Immature natural killer cell (primary cell): ENCODE data around the gene OR51B2. TPM values are rescaled to one million over a fixed set of nuclear protein-coding genes. Genes with fewer than 3 reads are reported as not detected.

Experiments used
- DNase-seq, 3 donors: peaks; one replicate each; pipeline ENCODE4 v3.0.0; 2022; ENCODE audit warnings: mixed read lengths in 1 of 3
- H3K27ac Mint-ChIP-seq, 6 donors: one replicate each; pipeline ENCODE4 v1.8.0; 2020; ENCODE audit warnings: mixed read lengths in 6 of 6, mild to moderate bottlenecking in 5 of 6, inconsistent platforms in 4 of 6, moderate library complexity in 3 of 6
- H3K27me3 Mint-ChIP-seq, 3 donors: one replicate each; pipeline ENCODE4 v1.8.0; 2020 to 2021; ENCODE audit warnings: low read depth in 3 of 3, mild to moderate bottlenecking in 3 of 3, mixed read lengths in 3 of 3, moderate library complexity in 3 of 3, inconsistent platforms in 1 of 3
- H3K36me3 Mint-ChIP-seq, 3 donors: one replicate each; pipeline ENCODE4 v1.8.0; 2020; ENCODE audit warnings: mixed read lengths in 3 of 3, inconsistent platforms in 2 of 3, mild to moderate bottlenecking in 2 of 3
- H3K4me1 Mint-ChIP-seq, 2 donors: one replicate each; pipeline ENCODE4 v1.8.0; 2020; ENCODE audit warnings: inconsistent platforms in 2 of 2, mild to moderate bottlenecking in 2 of 2, mixed read lengths in 2 of 2, moderate library complexity in 1 of 2
- H3K4me3 Mint-ChIP-seq, 5 donors: one replicate each; pipeline ENCODE4 v1.8.0; 2020; ENCODE audit warnings: mild to moderate bottlenecking in 5 of 5, mixed read lengths in 5 of 5, inconsistent platforms in 3 of 5, moderate library complexity in 3 of 5
- H3K9me3 Mint-ChIP-seq, 6 donors: one replicate each; pipeline ENCODE4 v1.8.0; 2020; ENCODE audit warnings: mild to moderate bottlenecking in 6 of 6, mixed read lengths in 6 of 6, inconsistent platforms in 4 of 6, moderate library complexity in 3 of 6
- polyA plus RNA-seq, 3 donors: library from polyadenylated mRNA; unstranded; fragments of 300-500 nt; fragmentation: Illumina TruSeq; gene quantifications; one replicate each; pipeline ENCODE4 v1.2.3, GENCODE V29; 2021

OR51B2 gene
- polyA plus RNA-seq, 3 donors from 2014 or later: not detected

GRCh38 chr11:5283882-5284281, 40.2 kb downstream of the OR51B2 start:
- Mint-ChIP-seq H3K9me3 (peaks cover 0 to 2% (median 0%) of the 10 kb centered on the region in 6 donors), H3K27ac (no peak overlapping the region), H3K4me1 (no peaks in the 10 kb centered on the region), H3K27me3 (peaks cover 1 to 4% (median 2%) of the 10 kb centered on the region in 3 donors), H3K4me3 (no peak overlapping the region), H3K36me3 (no peaks in the 10 kb centered on the region)
- no peak for DNase-seq

GRCh38 chr11:5283086-5283485, 41.0 kb downstream of the OR51B2 start:
- H3K4me3 Mint-ChIP-seq: no peak overlapping the region

GRCh38 chr11:5282628-5283027, 41.5 kb downstream of the OR51B2 start:
- H3K36me3 Mint-ChIP-seq: no peaks in the 10 kb centered on the region
- peaks cover 0 to 4% (median 0%) of the 10 kb centered on the region in 6 donors for H3K9me3 Mint-ChIP-seq
- H3K27me3 Mint-ChIP-seq: peaks cover 1 to 4% (median 2%) of the 10 kb centered on the region in 3 donors
- no peaks in the 10 kb centered on the region for H3K4me1 Mint-ChIP-seq
- DNase-seq: no peak
- no peak overlapping the region for H3K27ac Mint-ChIP-seq
- no peak overlapping the region for H3K4me3 Mint-ChIP-seq

More at GRCh38 chr11:5283086-5283485, 41.0 kb downstream of the OR51B2 start:
- H3K9me3 Mint-ChIP-seq: peaks cover 0 to 2% (median 0%) of the 10 kb centered on the region in 6 donors
- no peaks in the 10 kb centered on the region for H3K36me3 Mint-ChIP-seq
- no peaks in the 10 kb centered on the region for H3K4me1 Mint-ChIP-seq
- peaks cover 1 to 4% (median 2%) of the 10 kb centered on the region in 3 donors for H3K27me3 Mint-ChIP-seq
- no peak overlapping the region for H3K27ac Mint-ChIP-seq
- no peak for DNase-seq

GRCh38 chr11:5281596-5281995, 42.5 kb downstream of the OR51B2 start:
- no peak for DNase-seq
- Mint-ChIP-seq H3K27ac (no peak overlapping the region), H3K4me3 (no peak overlapping the region), H3K36me3 (no peaks in the 10 kb centered on the region), H3K27me3 (peaks cover 0 to 4% (median 2%) of the 10 kb centered on the region in 3 donors), H3K9me3 (peaks cover 0 to 5% (median 0%) of the 10 kb centered on the region in 6 donors), H3K4me1 (no peaks in the 10 kb centered on the region)

GRCh38 chr11:5280582-5281102, 43.5 kb downstream of the OR51B2 start:
- H3K27ac Mint-ChIP-seq: no peak overlapping the region
- no peak overlapping the region for H3K4me3 Mint-ChIP-seq
- no peaks in the 10 kb centered on the region for H3K36me3 Mint-ChIP-seq
- peaks cover 0 to 4% (median 2%) of the 10 kb centered on the region in 3 donors for H3K27me3 Mint-ChIP-seq
- no peaks in the 10 kb centered on the region for H3K4me1 Mint-ChIP-seq
- no peak for DNase-seq
- peaks cover 0 to 5% (median 0%) of the 10 kb centered on the region in 6 donors for H3K9me3 Mint-ChIP-seq

- H3K27ac Mint-ChIP-seq: no peak overlapping the region
- H3K4me1 Mint-ChIP-seq: no peaks in the 10 kb centered on the region
- H3K4me3 Mint-ChIP-seq: no peak overlapping the region
- no peak for DNase-seq
- peaks cover 0 to 4% (median 0%) of the 10 kb centered on the region in 3 donors for H3K27me3 Mint-ChIP-seq
- no peaks in the 10 kb centered on the region for H3K36me3 Mint-ChIP-seq
- peaks cover 0 to 5% (median 0%) of the 10 kb centered on the region in 6 donors for H3K9me3 Mint-ChIP-seq
Observed at GRCh38 chr11:5279471-5280090, 44.5 kb downstream of the OR51B2 start.

GRCh38 chr11:5277807-5278382, 46.2 kb downstream of the OR51B2 start:
- H3K27ac Mint-ChIP-seq: no peak overlapping the region
- H3K9me3 Mint-ChIP-seq: peaks cover 0 to 6% (median 0%) of the 10 kb centered on the region in 6 donors
- H3K4me1 Mint-ChIP-seq: no peaks in the 10 kb centered on the region
- H3K27me3 Mint-ChIP-seq: peaks cover 0 to 4% (median 0%) of the 10 kb centered on the region in 3 donors
- H3K36me3 Mint-ChIP-seq: no peaks in the 10 kb centered on the region
- H3K4me3 Mint-ChIP-seq: no peak overlapping the region
- DNase-seq: no peak

GRCh38 chr11:5276697-5277096, 47.4 kb downstream of the OR51B2 start:
- Mint-ChIP-seq H3K27me3 (peaks cover 0 to 4% (median 0%) of the 10 kb centered on the region in 3 donors), H3K36me3 (no peaks in the 10 kb centered on the region), H3K4me3 (no peak overlapping the region), H3K9me3 (peaks cover 0 to 6% (median 0%) of the 10 kb centered on the region in 6 donors), H3K27ac (no peak overlapping the region), H3K4me1 (no peaks in the 10 kb centered on the region)
- no peak for DNase-seq

GRCh38 chr11:5275369-5276110, 48.6 kb downstream of the OR51B2 start:
- no peak overlapping the region for H3K27ac Mint-ChIP-seq
- DNase-seq: no peak
- no peaks in the 10 kb centered on the region for H3K36me3 Mint-ChIP-seq
- no peaks in the 10 kb centered on the region for H3K4me1 Mint-ChIP-seq
- peaks cover 0 to under 1% (median 0%) of the 10 kb centered on the region in 3 donors for H3K27me3 Mint-ChIP-seq
- H3K9me3 Mint-ChIP-seq: peaks cover 0 to 4% (median 0%) of the 10 kb centered on the region in 6 donors
- no peak overlapping the region for H3K4me3 Mint-ChIP-seq

- no peak for DNase-seq
- H3K4me1 Mint-ChIP-seq: no peaks in the 10 kb centered on the region
- H3K4me3 Mint-ChIP-seq: no peak overlapping the region
- peaks cover 0 to 4% (median 0%) of the 10 kb centered on the region in 6 donors for H3K9me3 Mint-ChIP-seq
- H3K27me3 Mint-ChIP-seq: no peaks in the 10 kb centered on the region
- H3K36me3 Mint-ChIP-seq: no peaks in the 10 kb centered on the region
- H3K27ac Mint-ChIP-seq: no peak overlapping the region
Observed at GRCh38 chr11:5274395-5274794, 49.7 kb downstream of the OR51B2 start.

Other genes with a start within 250 kb of the OR51B2 start
- gene OR52A5, start 185.9 kb downstream of the OR51B2 start, polyA plus RNA-seq: not detected
- not detected for gene OR52A1, start 169.5 kb downstream of the OR51B2 start, polyA plus RNA-seq
- gene OR51V1, start 123.6 kb downstream of the OR51B2 start, polyA plus RNA-seq: not detected
- 100 to 1,000 TPM; 155 to 747 (median 736) TPM for gene HBB, start 97.2 kb downstream of the OR51B2 start, polyA plus RNA-seq
- gene HBD, start 89.8 kb downstream of the OR51B2 start, polyA plus RNA-seq: 1 to 10 TPM in 1 of 3 donors, not detected in 2; 1.2 TPM
- not detected for gene HBG1, start 74.4 kb downstream of the OR51B2 start, polyA plus RNA-seq
- gene HBG2, start 69.5 kb downstream of the OR51B2 start, polyA plus RNA-seq: 1 to 10 TPM in 1 of 3 donors, not detected in 2; 1.9 TPM
- not detected for gene HBE1, start 54.4 kb downstream of the OR51B2 start, polyA plus RNA-seq
- gene OR51B4, start 22.4 kb downstream of the OR51B2 start, polyA plus RNA-seq: not detected
- not detected for gene OR51B5, start 19.2 kb upstream of the OR51B2 start, polyA plus RNA-seq
- gene OR51B6, start 27.2 kb upstream of the OR51B2 start, polyA plus RNA-seq: not detected
- gene OR51M1, start 59.5 kb upstream of the OR51B2 start, polyA plus RNA-seq: not detected
- gene OR51Q1, start 97.8 kb upstream of the OR51B2 start, polyA plus RNA-seq: not detected
- gene OR51I1, start 117.2 kb upstream of the OR51B2 start, polyA plus RNA-seq: not detected
- gene OR51I2, start 125.0 kb upstream of the OR51B2 start, polyA plus RNA-seq: not detected
- gene OR52D1, start 164.4 kb upstream of the OR51B2 start, polyA plus RNA-seq: not detected
- gene UBQLN3, start 185.7 kb upstream of the OR51B2 start, polyA plus RNA-seq: not detected
- gene UBQLNL, start 192.4 kb upstream of the OR51B2 start, polyA plus RNA-seq: not detected
- gene OR52H1, start 224.2 kb upstream of the OR51B2 start, polyA plus RNA-seq: not detected